ENCODE data around the gene PSMD14. TPM values are rescaled to one million over a fixed set of nuclear protein-coding genes. Genes with fewer than 3 reads are reported as not detected.
"Not testable (repeated sequence)": the region's sequence is repeated elsewhere in the genome, so short reads cannot be mapped to it uniquely, and the experiment has no call there.

PSMD14 gene
- 41.6 TPM for polyA plus RNA-seq (ENCODE audit: insufficient read length)

DNA sequence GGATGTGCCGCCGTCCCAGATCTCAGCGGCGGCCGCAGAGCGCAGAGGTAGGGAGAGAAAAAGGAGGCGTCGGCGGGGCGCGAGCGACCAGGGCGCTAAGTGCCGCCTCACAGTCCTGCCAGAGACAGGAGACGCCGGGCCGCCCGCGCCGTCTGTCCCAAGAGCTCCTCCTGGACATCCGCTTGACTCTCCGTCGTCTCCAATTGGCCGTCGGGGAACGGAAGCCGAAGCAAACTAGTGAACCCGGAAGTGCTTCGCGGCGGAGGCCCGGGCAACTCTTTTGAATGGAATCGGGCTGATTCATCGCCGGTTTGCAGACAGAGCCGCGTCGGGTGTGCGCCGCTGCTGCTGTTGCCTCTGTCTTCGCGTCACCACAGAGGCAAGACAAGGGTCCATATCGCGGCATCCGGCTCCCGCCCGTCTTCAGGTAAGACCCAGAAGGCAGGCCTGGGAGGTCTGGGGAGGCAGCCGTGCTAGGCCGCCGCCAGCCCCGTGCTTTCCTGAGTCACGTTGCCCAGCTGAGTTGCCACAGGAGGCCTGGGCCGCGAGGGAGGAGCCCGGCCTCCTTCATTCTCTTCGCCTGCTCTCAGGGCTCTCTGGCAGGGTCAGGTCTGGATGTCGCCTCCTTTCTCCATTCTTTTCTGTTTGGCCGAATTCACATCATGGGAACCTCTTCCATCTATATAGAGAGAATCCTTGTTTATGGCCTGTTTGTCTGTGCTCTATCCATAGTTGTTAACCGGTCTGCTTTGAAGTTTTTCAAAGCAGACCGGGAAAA lies at the start of gene PSMD14:
TSS of gene PSMD14 (plus strand) at position 248 of the 778 bp plus-strand sequence. CDS start 10,401 bp downstream, outside the sequence.
- DNase-seq (ENCODE audit: low read depth), result peak; percentile 86

DNA sequence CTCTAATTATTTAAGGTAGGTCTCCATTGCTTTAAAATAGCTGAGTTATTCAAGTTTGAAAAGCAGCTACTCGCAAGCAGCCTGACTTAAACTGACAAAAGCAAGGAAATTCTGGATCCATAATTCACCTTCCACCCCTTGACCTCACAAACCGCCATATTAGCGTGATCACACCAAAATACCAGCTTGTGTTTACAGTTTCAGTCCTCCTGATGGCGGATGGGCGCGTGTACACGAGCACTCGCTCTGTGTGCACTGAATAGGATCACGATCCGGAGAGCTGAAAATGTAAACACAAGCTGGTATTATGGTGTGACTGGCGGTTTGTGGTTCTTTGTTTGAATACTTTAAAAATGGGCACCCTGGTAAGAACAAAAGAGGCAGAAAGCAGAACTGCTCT lies 42.4 kb upstream of the PSMD14 start:
- no peak for DNase-seq (ENCODE audit: low read depth)

DNA sequence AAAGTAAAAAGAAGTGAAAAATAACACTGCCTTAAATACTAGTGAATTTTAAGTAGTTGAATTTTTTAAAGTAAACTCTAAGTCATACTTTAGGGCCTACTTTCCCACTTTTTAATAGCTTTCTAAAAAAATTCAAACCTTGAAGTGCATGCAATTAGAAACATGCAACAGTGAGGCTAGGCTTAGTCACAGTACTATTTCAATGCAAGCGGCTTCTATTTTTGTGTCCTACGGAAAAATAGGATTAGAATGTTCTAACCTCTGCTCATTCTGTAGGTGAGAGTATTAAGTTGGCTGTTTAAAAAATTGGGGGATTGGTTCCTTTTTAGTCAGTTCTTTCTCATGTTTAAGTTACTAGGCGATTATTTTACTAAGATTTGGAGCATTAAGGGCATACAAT lies 39.1 kb upstream of the PSMD14 start:
- no peak for DNase-seq (ENCODE audit: low read depth)

DNA sequence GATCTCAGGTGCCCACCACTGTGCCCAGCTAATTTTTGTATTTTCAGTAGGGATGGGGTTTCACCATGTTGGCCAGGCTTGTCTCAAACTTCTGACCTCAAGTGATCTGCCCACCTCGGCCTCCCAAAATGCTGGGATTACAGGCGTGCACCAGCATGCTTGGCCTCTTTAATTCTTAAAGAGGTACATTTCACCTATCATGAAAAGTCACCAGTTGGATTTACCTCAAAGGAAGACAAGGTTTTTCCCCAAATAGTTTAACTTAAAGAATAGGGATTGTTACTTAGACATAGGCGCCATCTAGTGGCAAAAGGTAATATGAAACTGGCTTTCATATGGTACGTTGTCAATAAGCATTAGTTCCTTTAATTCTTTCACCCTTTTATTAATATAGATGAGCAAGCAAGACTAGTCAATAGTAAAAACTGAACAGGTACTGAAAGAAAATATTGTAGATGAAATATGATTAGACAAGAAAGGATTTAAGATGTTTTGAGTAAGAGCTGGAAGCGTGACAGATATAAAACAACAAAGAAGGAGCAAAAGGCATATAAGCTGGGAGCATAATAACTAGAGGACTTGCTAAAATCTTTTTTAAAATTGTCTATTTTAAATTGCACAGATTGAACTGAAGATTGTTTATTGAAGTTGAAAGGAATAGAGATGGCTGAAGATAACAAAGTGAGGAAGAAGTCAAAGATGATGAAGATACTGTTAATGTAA lies 35.0 kb upstream of the PSMD14 start:
- DNase-seq (ENCODE audit: low read depth), result peak; percentile 6

DNA sequence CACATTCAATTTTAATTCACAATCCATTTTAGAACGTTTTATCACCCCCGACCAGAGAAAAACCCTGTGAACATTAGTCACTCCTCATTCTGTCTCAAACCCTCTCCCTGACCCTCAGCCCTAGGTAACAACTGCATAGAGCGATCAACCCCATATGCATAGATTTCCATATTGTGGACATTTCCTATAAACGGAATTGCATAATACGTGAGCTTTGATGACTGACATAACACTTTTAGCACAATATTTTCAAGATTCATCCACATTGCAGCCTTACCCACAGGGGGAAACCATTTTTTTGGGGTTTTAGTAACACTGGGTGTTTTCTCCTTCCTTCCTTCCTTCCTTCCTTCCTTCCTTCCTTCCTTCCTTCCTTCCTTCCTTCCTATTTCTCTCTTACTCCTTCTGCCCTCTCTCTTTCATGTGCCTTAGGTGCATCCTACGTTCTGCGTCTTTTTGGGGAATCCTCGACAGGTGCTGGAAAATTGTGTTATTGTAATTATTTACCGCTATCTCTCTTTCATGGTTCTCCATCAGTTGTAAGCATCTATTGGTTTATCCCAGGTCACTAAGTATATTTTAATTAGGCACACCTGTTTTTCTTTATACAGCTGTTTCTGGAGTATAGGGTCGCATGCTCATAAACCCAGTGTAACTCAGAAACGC lies 29.5 kb upstream of the PSMD14 start:
- DNase-seq (ENCODE audit: low read depth), result not testable (repeated sequence)

DNA sequence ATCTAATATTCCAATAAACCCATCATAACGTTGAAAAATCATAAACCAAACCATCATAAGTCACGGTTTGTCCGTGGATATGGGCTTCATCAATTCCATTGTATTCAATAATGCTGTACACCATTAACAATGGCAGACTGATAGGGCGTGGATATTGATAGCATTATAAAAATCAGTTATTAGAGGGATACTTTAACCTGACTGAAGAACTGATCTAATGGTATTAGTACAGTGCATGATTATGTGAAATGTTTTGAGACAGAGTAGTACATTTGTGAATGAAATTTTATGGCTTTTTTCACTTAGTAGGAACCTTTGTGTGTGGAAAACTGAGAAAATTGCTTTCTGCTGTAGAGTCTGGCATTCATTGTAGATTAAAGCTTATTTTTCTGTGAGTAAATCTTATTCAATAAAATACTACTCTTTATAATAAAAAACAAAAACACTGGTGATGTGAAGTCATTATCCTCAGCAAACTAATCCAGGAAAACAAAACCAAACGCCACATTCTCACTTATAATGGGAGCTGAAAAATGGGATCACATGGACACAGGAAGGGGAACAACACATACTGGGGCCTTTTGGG lies 28.9 kb upstream of the PSMD14 start:
- not testable (repeated sequence) for DNase-seq (ENCODE audit: low read depth)

DNA sequence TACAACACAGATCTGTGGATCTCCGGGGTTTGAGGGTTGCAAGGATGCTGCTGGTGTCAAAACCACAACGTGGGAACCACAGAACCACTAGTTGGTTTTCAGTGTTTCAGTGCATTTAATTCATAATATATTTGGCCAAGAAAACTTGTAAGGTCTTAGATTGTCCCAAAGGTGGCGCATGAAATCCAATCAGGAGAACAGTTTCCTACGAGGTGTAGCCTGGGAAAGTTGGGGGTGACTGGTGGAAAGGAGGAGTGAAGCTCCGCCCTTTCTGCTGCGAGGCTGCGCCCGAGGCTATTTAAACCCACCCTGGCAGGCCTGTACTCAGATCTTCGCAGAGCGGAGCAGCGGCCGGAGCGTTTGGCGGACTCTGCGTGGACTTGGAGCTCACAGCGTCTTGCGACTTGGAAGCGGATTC lies 27.3 kb upstream of the PSMD14 start:
- not testable (repeated sequence) for DNase-seq (ENCODE audit: low read depth)

DNA sequence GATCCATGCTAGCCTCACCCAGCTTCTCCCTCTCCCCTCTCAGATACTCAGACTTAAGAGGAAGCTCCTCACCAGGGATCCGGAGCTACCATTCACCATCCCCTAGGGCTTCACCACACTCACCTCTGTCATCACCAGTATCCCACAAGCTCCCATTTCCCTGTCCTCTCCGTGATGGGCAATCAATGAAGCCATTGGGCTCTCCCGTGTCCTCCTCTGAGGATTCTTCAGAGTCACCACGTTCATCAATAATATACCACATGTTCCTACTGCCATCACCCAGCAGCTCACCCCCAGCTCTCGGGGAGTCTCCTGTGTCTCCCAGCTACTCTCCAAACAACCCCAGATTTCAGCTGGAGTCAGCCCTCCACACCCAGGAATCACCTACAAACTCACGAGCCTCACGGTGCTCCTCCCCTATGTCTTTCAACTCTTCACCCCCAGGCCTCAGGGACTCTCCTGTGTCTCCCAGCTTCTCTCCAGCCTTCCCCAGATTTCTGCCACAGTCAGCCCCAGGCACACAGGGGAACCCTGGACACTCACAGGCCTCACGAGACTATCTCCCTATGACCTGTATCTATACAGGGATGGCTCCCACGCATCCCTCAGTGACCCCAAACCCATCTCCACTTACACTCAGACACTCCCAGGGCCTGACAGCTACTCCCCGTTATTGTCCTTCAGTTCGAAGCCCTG lies 26.5 kb upstream of the PSMD14 start:
- DNase-seq (ENCODE audit: low read depth), result not testable (repeated sequence)

DNA sequence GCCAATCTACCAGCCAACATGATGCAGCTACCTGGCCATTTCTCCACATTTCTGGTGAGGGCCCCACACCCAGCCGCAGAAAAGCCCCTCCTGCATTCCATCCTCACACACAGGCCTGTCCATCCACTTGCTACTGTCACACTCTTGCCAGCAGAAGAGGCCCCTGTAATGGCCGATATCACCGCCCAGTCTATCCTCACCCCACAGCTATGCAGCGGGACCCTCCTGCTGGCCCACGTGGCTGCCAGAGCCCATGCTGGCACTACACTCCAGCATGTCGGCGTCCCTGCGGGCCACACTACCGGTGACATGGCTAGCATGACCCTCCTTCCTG lies 25.9 kb upstream of the PSMD14 start:
- not testable (repeated sequence) for DNase-seq (ENCODE audit: low read depth)

DNA sequence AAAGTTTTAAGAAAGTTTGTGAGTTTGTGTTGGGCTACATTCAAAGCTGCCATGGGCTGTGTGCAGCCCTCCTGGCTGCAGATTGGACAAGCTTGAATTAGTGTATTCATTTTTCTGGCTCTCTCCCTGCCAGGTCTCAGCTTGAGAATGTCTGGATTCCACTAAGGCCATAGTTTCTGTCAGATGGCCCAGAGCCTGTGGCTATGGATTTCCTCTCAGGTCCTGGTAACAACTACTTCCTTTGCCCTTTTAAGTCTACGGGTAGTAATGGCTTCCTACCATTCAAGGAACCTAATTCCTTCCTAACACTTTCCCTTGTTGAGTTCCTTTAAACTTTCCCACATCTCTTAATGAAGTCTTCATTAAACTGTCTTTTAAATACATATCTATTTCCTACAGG lies 24.3 kb upstream of the PSMD14 start:
- no peak for DNase-seq (ENCODE audit: low read depth)

DNA sequence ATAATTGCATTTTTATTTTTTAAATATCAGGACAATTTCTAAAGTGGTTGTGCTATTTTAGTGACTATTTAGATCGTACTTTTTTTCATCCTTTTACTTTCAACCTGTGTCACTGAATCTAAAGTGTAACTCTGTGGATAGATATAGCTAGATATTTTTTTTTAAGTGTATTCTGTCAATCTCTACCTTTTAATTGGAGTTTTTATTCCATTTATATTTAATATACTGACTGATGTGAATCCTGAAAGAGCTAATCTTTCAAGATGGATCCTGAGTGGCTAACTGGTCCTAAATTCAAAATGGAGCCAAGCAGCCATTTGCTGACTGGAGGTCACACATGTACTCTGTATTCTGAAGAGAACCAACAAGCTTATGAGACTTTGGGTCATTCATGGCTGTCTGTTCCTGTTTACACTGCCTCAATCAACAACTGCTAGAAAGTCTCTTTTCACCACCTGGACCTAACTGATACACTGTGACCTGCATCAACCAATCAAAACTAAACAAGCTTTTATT lies 4.6 kb upstream of the PSMD14 start:
- no peak for DNase-seq (ENCODE audit: low read depth)

DNA sequence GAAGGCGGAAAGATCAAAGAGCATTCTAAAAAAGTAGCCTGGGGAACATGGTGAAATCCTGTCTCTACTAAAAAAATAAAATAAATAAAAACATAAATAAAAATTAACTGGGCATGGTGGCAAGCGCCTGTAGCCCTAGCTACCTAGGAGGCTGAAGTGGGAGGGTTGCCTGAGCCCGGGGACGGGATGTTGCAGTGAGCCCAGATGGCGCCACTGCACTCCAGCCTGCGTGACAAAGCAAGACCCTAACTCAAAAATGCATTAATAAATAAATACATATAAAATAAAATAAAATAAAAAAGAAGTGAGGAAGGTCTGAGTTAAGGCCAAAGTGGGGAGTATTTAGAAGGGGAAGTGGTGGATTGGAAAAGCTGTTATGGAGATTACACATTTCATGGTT lies 1.3 kb upstream of the PSMD14 start:
- DNase-seq (ENCODE audit: low read depth), result no peak

DNA sequence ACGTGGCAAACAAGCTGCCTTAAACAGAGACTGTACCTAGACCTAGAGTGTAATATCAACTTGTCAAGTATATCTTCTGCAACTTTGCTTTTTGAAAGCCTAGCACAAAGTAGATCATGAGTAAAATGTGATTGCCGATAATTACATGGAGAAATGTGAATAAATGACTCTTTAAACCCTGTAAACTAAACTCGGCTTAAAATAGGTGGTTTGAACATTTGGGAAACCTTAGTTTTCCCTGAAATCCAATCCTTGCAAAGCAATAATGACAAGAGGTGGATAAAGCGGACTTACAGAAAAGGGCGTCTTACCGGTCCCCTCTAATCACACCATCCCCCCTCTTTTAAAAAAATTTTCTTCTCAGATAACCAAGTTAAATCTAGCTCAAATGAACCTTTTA lies 549 bp upstream of the PSMD14 start:
- no peak for DNase-seq (ENCODE audit: low read depth)

DNA sequence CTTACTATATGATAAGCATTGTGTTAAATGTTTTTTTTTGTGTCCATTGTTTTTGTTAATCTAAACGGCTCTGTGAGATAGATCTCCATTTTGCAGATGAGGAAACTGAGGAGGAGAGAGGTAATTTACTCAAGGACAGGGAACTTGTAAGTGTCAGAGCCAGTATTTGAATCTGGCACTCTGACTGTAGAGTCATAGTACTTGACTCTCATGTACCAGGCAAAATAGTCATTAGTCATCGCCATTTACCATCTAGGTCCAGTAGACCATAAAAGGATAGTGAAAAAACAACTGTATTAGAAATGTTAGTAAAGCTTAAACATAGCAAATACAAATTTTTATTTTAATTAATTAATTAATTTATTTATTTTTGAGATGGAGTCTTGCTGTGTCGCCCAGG lies 4.8 kb downstream of the PSMD14 start:
- DNase-seq (ENCODE audit: low read depth), result no peak

DNA sequence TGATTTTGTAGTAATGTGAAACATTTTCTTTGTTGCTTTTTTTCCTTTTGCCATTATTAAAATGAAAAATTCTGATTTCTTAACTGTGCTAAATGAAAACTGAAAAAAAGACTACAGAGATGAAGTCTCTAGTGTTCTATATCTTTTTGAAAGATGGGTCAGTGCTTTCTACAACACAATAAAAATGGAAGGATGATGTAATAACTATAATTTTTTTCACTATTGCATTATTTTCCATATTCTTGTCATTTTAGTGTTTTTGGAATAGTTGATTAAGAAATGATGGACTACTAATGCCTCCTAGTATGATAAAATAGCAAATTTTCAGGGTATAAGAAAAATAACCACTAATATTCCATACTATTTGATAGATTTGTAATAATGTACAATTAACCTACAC lies 7.2 kb downstream of the PSMD14 start:
- DNase-seq (ENCODE audit: low read depth), result no peak

DNA sequence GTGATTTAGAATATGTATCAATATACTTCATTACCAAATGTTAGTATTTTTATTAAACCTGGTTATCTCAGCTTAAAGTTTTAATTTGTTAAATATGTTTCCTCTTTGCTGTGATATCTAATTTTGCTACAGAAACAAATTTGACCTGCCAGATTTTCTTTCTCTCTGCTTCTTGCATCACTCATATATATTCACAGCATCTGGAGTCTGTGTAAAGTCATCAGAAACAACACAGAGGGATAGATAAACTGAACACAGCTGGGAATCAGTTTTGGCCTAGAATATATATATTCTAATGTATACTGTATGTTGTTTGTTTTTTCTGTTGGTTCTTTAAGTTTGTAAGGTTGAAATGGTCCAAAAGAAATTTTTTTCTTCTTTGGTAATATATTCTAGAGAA lies 8.5 kb downstream of the PSMD14 start:
- no peak for DNase-seq (ENCODE audit: low read depth)

DNA sequence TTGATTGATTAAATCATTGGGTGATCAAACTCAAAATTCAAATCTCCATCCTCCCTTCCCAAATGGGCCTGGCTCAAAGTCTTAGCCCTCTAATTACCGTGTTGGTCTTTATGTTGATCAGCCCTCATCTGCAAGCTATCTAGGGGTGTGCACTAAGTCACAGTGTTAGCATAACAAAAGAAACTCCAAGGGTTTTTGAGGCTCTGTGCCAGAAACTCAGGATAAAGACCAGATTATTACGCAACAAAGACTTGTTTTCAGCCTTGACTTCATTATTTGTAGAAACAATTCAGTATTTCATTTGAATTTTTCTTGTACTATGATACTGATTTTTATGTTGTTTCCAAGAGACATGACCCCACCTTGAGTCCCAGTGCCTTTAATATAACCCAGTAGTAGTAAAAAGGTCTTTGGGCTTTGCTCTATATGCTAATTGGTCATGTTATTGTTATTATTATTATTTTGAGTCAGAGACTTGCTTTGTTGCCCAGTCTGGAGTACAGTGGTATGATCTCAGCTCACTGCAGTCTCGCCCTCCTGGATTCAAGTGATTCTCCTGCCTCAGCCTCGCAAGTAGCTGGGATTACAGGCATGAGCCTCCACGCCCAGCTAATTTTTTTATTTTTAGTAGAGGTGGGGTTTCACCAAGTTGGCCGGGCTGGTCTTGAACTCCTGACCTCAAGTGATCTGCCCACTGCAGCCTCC lies 13.9 kb downstream of the PSMD14 start:
- no peak for DNase-seq (ENCODE audit: low read depth)

DNA sequence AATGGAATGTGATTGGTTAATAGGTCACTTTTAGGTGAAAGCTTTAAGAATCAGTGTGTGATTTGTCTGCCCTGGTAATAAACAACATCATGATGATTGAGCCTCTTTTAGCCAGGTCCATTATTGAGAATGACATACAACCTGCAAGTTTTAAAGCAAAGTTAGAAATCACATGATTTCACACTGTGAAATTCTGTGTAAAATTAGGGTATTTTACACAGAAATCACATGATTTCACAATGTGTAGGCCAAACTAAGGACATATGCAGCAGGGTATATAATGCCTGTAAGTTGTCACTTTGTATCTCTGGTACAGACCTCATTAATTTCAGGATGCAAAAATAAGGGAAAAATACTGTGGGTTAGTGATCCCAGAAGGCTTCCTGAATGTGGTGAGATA lies 16.7 kb downstream of the PSMD14 start:
- no peak for DNase-seq (ENCODE audit: low read depth)

DNA sequence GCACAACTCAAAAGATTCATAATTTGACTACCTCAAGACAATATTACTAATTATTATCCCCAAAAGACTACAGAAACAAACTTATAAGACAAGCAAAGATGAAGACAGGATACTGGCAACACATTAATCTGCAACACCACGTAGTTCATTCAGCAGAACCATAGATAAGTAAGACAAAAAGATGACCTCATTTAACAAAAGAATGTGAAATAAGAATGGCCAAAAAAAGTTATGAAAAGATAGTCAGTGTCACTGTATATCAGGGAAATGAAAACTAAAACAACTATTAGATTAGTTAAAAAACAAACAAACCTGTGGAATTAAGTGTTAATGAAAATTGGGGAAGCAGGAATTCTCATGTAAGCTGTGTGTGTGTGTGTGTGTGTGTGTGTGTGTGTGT lies 19.4 kb downstream of the PSMD14 start:
- no peak for DNase-seq (ENCODE audit: low read depth)

DNA sequence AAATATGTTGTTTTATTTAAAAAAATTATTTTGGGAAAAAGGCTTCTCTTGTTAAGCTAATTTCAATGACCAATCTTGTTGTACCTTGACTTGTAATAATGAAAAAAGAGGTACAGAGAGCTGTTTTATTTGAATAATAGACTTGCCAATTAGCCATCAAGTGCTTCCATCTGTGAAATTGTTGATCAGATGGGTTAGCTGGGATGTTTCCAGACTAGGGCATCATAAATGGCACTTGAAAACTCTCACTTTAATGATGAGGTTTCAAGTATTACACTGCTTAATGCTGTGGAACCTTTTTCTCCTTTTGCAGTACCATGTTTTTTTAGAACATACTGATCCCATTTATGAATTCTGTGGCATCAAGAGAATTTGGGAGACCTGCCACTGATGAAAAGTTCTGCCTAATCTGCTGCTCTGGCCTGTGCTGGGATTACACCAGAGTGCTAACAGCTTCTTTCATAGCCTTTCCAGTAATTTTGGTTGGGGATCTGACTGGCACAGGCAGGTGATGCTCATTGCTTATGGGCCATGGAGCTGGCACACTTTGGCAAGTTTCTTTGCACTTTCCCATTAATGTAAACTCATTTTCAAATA lies 24.2 kb downstream of the PSMD14 start:
- DNase-seq (ENCODE audit: low read depth), result no peak
